ENCODE results near the gene CD33.

DNA sequence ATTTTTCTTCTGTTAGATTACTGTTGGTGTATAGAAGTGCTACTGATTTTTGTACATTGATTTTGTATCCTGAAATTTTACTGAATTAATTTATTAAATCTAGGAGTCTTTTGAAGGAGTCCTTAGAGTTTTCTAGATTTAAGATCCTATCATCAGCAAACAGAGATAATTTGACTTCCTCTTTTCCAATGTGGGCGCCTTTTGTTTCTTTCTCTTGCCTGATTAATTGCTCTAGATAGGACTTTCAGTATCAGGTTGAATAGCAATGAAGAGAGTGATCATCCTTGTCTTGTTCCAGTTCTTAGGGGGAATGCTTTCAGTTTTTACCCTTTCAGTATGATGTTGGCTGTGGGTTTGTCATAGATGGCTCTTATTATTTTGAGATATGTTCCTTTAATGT is 5.6 kb upstream of the CD33 start:
- no peak for TF ChIP-seq CTCF (IDR thresholded peaks at IDR 0.05)
- no peak for TF ChIP-seq POLR2A (IDR thresholded peaks at IDR 0.05)
- TF ChIP-seq EP300 (IDR thresholded peaks at IDR 0.05): no peak
